ENCODE data around the gene SYT5. TPM values are rescaled to one million over a fixed set of nuclear protein-coding genes. Genes with fewer than 3 reads are reported as not detected.

The SYT5 gene
- total and polyA plus RNA-seq, 9 of the 15 experiments (the other 6 are each of a cell fraction or from before 2014, with no cell fraction given): 1.3 to 20.9 (median 8.8) TPM

GRCh38 chr19:55178781-55179599 is 1.1 kb downstream of the SYT5 start (continued):
- TF ChIP-seq ZNF175 (CRISPR knock-in tag; IDR thresholded peaks at IDR 0.05; ENCODE audit: low read depth) (peak; percentile 67; the same call in 1 of the 2 replicates), CTBP1 (IDR thresholded peaks at IDR 0.05; ENCODE audit: borderline replicate concordance) (peak; percentile 40; the same call in 1 of the 2 replicates), ZBTB11 (CRISPR knock-in tag; IDR thresholded peaks at IDR 0.05) (peak in 1 of 3 experiments; percentile 75; a peak in 2 of 6 replicates), TEAD1 (CRISPR knock-in tag; IDR thresholded peaks at IDR 0.05) (no peak), SAP30 (IDR thresholded peaks at IDR 0.05; ENCODE audit: borderline replicate concordance, insufficient read depth, low read depth, low read length, poor library complexity, severe bottlenecking) (no peak), TAF7 (tag; IDR thresholded peaks at IDR 0.05) (no peak), LCOR (CRISPR knock-in tag; IDR thresholded peaks at IDR 0.05) (0 out of 2 replicates have a peak, but pooled peaks have one; percentile 56), NFATC3 (IDR thresholded peaks at IDR 0.05) (no peak), ZBTB40 (IDR thresholded peaks at IDR 0.05) (peak; percentile 73), ZBTB40 (CRISPR knock-in tag; IDR thresholded peaks at IDR 0.05) (no peak), ELF1 (tag; IDR thresholded peaks at IDR 0.05) (peak; percentile 51), SP1 (CRISPR knock-in tag; IDR thresholded peaks at IDR 0.05) (no peak; the same call in 1 of the 2 replicates)
